GM10266 (cell line): ENCODE measurements around the gene WDR62.

ENCODE experiments used
- DNase-seq: peaks from one replicate; pipeline ENCODE4 v3.0.0; 2012; ENCODE audit errors: extremely low spot score
- TF ChIP-seq, protein P1 (sequence below): IDR thresholded peaks from 2 replicates; pipeline ENCODE4 v1.5.1; 2012; ENCODE audit warnings: mild to moderate bottlenecking, low read depth; ENCODE audit not compliant: control insufficient read depth, insufficient read depth; ENCODE audit errors: missing control alignments

Gene WDR62

DNA sequence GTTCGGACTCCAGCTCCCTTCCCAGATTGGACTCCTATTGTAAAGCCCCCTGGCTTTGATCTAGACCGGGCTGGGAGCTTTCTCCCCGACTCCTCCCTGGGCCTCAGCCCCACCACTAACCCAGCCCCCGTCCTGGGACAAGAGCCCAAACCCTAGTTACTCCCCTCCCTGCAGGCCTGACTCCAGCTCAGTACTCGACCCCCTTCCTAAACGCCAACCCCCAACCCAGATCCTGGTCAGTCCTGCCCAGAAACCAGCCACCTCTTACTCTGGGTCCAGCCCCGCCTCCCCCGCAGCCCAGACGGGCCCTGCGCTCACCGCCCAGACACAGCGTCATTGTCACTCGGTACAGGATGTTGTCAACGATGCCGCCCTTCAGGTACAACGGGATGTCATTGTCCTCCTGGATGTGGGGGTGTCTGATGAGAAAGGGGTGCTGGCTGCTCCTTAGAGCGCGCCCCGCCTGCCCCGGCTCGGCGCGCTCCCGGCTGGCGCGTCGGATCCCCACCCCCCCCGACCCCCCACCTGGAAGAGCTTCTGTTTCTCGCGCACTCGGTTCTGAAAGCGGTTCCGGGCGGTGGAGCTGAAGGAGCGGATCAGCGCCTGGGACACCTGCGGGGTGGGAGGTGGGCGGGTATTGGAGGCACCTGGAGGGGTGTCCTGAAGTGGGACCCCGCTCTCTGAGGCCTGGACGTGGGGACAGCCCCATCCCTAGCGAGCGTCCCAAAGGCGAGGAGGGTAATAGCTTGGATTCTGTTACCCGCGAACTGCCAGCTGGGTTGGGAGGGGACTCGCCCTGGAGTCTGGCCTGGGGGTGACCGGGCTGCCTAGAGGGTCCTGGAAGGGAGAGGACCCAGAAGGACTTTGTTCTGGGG lies 96.7 kb downstream of the WDR62 start:
- TF ChIP-seq, protein P1, sequence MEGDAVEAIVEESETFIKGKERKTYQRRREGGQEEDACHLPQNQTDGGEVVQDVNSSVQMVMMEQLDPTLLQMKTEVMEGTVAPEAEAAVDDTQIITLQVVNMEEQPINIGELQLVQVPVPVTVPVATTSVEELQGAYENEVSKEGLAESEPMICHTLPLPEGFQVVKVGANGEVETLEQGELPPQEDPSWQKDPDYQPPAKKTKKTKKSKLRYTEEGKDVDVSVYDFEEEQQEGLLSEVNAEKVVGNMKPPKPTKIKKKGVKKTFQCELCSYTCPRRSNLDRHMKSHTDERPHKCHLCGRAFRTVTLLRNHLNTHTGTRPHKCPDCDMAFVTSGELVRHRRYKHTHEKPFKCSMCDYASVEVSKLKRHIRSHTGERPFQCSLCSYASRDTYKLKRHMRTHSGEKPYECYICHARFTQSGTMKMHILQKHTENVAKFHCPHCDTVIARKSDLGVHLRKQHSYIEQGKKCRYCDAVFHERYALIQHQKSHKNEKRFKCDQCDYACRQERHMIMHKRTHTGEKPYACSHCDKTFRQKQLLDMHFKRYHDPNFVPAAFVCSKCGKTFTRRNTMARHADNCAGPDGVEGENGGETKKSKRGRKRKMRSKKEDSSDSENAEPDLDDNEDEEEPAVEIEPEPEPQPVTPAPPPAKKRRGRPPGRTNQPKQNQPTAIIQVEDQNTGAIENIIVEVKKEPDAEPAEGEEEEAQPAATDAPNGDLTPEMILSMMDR = no peak
- DNase-seq = peak; percentile 48

- DNase-seq = peak; percentile 48
- TF ChIP-seq, protein P1 = no peak
Measured at GRCh38 chr19:36152019-36152351, 97.3 kb downstream of the WDR62 start.

DNA sequence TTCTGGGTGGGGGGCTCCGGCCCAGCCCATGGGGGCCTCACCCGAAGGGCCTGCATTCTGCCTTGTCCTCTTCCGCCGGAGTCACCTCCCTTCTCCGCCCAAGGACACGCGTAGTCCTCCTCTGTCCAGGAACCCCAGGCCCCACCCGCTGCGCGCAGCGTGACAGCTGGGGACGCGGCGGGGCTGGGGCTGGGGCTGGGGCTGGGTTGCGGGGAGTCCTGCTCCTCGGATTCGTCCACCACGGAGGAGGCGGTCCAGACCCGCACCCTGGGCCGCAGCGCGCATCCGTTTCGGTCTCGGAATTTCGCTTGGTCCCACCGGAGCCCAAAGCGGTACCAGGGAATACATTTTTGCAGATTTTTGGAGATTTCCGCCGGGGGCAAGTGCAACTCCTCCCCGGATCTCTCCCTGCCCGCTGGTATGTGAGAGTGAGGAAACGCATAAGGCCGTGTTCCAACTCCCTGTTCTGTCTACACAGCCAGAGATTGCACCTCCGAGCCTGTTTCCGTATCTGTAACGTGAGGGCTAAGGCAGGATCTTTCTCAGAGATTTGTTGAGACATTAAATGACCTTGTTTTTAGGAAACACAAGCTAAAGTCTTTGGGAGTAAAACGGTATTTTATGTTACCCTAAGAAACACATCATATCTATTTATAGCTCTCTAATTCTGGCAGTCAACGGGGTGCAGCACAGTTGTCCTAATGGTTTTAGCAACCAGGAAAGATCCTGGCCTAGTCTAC lies 97.8 kb downstream of the WDR62 start, which contains the start of gene COX7A1:
COX7A1 (minus strand) TSS at position 96 of the 740 bp plus-strand sequence; CDS start at position 56, 40 bp downstream.
- TF ChIP-seq, protein P1 = no peak
- DNase-seq = no peak

- TF ChIP-seq, protein P1 = no peak
Measured at GRCh38 chr19:36153126-36153525, 98.4 kb downstream of the WDR62 start.

More at GRCh38 chr19:36153126-36153525, 98.4 kb downstream of the WDR62 start:
- DNase-seq = no peak
